HAP-1 (cell line): ENCODE data around the gene DYNLL1.
"Not testable (repeated sequence)": the region's sequence is repeated elsewhere in the genome, so short reads cannot be mapped to it uniquely, and the experiment has no call there.

Experiments
- DNase-seq, 2 experiments: peaks; one replicate each; pipeline ENCODE4 v3.0.0-alpha.2; 2016 to 2020; ENCODE audit warnings: low spot score in 2 of 2
- H3K27me3 ChIP-seq: fragments of 250-450 bp; sonication (Bioruptor Pico); 2 replicates; pipeline ENCODE4 v1.5.1; 2020; ENCODE audit warnings: low read depth, mild to moderate bottlenecking, moderate library complexity
- H3K36me3 ChIP-seq: fragments of 250-450 bp; sonication (Bioruptor Pico); replicated peaks from 2 replicates; pipeline ENCODE4 v1.5.1; 2020; ENCODE audit warnings: mild to moderate bottlenecking
- H3K4me1 ChIP-seq: fragments of 250-450 bp; sonication (Bioruptor Pico); 2 replicates; pipeline ENCODE4 v1.5.1; 2020; ENCODE audit warnings: mild to moderate bottlenecking
- H3K4me3 ChIP-seq: fragments of 250-450 bp; sonication (Bioruptor Pico); 2 replicates; pipeline ENCODE4 v1.5.1; 2020; ENCODE audit warnings: mild to moderate bottlenecking, moderate library complexity
- H3K9me3 ChIP-seq: fragments of 250-450 bp; sonication (Bioruptor Pico); 2 replicates; pipeline ENCODE4 v1.5.1; 2020; ENCODE audit warnings: mild to moderate bottlenecking, moderate library complexity
- in situ Hi-C: fragments of 300-500 bp; cut with MboI; formaldehyde crosslinking; loops from 3 replicates; pipeline ENCODE4 v1.14.3; 2020; ENCODE audit warnings: low sequenced_read_pairs, inconsistent platforms, mixed read lengths

The DYNLL1 gene

DNA sequence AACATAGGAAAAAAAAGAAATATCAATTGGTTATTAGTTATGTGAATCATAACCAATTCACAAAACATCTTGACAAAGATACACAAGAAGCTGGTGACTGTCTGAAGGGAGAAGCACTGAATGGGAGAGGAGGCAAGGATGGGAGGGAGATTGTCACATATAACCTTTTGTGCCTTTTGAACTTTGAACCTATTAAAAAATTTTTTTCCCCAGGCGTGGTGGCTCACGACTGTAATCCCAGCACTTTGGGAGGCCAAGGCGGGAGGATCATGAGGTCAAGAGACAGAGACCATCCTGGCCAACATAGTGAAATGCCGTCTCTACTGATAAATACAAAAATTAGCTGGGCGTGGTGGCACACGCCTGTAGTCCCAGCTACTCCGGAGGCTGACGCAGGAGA is 12.6 kb downstream of the DYNLL1 start:
- Histone ChIP-seq H3K4me3 (no peak overlapping the region), H3K4me1 (peaks cover 9% of the 10 kb centered on the region), H3K9me3 (no peaks in the 10 kb centered on the region), H3K27me3 (no peaks in the 10 kb centered on the region), H3K36me3 (peaks cover 34% of the 10 kb centered on the region)
- DNase-seq, result no peak
- in situ Hi-C loops, result no loop called here

DNA sequence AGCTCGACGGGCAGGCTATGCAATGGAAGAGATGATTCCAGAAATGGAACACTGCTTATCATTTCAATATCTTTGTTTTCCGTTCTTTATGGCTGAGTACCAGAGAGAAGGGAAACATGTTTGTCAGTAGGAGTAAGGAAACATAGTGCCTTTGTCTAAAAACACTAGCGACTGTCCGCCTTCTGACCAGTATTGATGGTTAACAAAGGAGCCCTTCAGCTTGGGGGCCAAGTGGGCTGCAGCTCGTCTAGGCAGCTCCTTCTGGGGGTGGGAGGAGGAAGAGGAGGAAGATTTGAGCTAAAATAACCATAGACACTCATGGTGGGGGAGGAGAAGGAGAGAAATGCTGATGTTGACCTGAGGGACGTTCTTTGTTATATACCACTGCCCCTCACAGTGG is 18.1 kb downstream of the DYNLL1 start:
- no peaks in the 10 kb centered on the region for H3K27me3 ChIP-seq
- DNase-seq, result no peak
- no peaks in the 10 kb centered on the region; the same call in 1 of the 2 replicates for H3K4me1 ChIP-seq
- no peaks in the 10 kb centered on the region for H3K9me3 ChIP-seq
- in situ Hi-C loops, result no loop called here
- no peak overlapping the region for H3K4me3 ChIP-seq
- peaks cover 42% of the 10 kb centered on the region for H3K36me3 ChIP-seq

DNA sequence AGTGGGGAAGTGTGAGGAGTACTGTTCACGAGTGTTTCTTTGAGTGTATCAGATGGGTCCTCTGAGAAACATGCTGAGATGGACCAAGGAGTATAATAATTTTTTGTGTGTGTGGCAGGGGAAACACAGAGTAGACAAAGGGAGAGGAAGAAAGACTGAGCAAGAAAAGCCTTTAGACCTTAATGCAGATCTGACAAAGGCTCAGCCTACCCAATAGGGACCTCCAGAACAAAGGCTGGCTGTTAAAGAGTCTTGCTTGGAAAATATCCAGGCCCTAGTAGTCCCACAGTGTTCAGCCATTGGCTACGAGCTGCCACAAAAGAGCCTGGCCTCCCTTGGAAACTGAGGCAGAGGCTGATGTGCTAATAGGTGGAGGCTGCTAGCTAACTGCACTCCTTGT is 19.6 kb downstream of the DYNLL1 start:
- Histone ChIP-seq H3K27me3 (no peaks in the 10 kb centered on the region), H3K4me1 (no peaks in the 10 kb centered on the region; the same call in 1 of the 2 replicates), H3K9me3 (no peaks in the 10 kb centered on the region), H3K36me3 (peaks cover 37% of the 10 kb centered on the region), H3K4me3 (no peak overlapping the region)
- in situ Hi-C loops, result no loop called here
- no peak for DNase-seq

DNA sequence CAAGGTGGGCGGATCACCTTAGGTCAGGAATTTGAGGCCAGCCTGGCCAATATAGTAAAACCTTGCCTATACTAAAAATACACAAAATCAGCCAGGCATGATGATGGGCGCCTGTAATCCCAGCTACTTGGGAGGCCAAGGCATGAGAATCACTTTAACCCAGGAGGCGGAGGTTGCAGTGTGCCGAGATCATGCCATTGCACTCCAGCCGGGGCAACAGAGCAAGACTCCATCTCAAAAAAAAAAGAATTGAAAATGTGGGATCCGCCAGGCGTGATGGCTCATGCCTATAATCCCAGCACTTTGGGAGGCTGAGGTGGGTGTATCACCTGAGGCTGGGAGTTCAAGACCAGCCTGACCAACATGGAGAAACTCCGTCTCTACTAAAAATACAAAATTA is 23.4 kb downstream of the DYNLL1 start:
- H3K27me3 ChIP-seq, in situ Hi-C loops, H3K9me3 ChIP-seq, H3K4me3 ChIP-seq, H3K4me1 ChIP-seq, DNase-seq: not testable (repeated sequence)
- H3K36me3 ChIP-seq, result peaks cover 29% of the 10 kb centered on the region

DNA sequence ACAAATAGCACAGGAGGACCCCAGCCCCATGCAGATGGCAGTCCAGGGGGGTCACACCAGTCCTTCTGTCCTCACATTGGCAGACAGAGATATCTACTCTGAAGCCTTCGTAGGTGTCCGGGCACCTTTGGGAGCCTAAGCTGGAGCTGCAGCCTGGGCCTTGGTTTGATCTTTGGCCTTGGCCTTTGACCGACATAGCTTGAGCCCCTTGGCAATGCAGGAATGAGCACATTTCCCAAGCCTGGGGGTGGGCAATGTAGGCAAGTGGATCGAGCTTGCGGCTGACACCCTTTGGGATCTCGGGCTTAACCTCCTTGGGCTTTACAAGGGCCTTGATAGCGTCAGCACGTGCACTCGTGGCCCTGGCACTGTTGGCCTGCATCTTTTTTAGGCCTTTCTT is 26.7 kb downstream of the DYNLL1 start:
- in situ Hi-C loops, result no loop called here
- Histone ChIP-seq H3K27me3 (no peaks in the 10 kb centered on the region), H3K36me3 (peaks cover 10% of the 10 kb centered on the region), H3K9me3 (no peaks in the 10 kb centered on the region), H3K4me3 (no peak overlapping the region), H3K4me1 (no peaks in the 10 kb centered on the region; the same call in 1 of the 2 replicates)
- no peak for DNase-seq

DNA sequence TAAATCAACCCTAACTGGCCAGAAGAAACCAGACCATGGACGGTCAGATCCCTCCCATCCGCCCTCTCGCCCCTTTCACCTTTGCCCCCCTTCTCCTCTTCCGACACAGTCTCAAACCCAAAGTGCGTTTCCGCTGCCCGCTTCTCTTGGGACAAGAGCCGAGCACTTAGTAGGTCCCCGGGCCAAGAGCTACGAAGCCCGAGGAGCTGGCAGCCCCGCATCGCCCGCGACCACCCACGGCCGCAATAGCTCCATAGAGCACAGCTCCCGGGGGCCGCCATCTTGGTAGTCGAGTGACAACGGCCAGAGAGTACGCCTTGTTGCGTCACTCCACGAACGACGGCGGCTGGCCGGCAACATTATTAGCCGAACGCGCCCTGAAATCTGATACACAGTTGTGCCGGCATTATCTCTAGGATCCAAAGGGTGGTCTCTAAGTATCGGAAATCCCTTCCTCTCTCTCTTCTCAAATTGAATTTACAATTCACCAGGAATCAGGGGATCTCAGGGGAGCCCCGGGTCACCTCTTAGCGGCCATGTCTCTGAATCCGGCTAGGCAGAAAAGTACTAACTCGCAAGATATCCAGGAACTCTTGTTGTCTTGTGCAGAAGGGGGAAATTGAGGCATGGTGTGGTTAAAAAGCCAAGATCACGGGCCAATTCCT is 33.1 kb downstream of the DYNLL1 start, which contains the start of gene COQ5:
TSS of gene COQ5 (minus strand) at position 298 of the 665 bp plus-strand sequence. CDS start at position 281, 17 bp downstream.
- peaks cover 4% of the 10 kb centered on the region for H3K36me3 ChIP-seq
- in situ Hi-C loops, result no loop called here
- H3K27me3 ChIP-seq, result no peaks in the 10 kb centered on the region
- peaks cover 10% of the 10 kb centered on the region for H3K4me1 ChIP-seq
- peak; percentile 84 to 92 for DNase-seq
- peak within 1 kb of the TSS; percentile 77 for H3K4me3 ChIP-seq
- H3K9me3 ChIP-seq, result no peaks in the 10 kb centered on the region

DNA sequence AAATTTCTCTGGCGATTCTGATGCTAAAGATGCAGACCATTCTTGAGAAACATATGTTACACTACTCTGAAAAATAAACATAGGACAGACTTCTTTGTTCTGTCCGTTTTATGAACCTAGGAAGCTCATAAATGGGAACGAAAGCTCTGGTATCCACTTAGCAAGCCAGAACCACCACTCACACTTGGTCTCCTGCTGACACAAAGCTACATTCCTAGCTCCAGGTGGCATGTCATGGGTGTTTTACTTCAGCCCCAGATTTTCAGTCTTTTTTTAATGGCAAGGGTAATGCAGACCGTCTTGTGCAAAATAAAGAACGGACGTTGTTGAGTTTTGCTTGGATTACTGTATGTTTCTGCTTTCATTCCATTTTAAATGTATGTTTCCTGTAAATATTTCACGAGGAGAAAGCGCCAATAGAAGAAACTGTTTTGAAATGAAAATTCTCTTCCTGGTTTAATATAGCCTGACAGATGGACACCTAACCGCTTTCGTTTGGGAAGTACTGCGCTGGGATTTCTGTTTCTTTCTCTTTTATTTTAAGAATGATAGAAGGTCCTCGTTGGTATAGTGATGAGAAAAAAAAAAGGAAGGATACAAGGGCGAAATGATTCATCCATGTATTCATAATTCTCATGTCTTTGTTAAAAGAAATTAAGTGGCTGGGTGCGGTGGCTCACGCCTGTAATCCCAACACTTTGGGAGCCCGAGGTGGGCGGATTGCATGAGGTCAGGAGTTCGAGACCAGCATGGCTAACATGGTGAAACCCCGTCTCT is 33.9 kb downstream of the DYNLL1 start:
- Histone ChIP-seq H3K4me1 (peaks cover 10% of the 10 kb centered on the region), H3K9me3 (no peaks in the 10 kb centered on the region), H3K36me3 (peaks cover 3% of the 10 kb centered on the region; the same call in 1 of the 2 replicates), H3K27me3 (no peaks in the 10 kb centered on the region), H3K4me3 (peak overlapping the region; percentile 77)
- DNase-seq, result peak; percentile 59 to 85
- in situ Hi-C loops, result no loop called here

DNA sequence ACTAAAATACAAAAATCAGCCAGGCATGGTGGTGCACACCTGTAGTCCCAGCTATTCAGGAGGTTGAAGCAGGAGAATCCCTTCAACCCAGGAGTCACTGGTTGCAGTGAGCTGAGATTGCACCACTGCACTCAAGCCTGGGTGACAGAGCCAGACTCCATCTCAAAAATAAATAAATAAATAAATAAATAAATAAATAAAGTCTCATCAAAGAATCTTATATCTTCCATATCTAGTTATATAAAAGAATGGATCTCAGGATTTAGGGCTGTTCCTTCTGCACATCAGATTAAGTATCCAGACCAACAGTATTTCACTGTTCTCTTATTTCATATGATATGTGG is 34.5 kb downstream of the DYNLL1 start:
- DNase-seq, in situ Hi-C loops, H3K36me3 ChIP-seq, H3K4me1 ChIP-seq, H3K9me3 ChIP-seq, H3K27me3 ChIP-seq: not testable (repeated sequence)
- H3K4me3 ChIP-seq, result peak overlapping the region; percentile 77

DNA sequence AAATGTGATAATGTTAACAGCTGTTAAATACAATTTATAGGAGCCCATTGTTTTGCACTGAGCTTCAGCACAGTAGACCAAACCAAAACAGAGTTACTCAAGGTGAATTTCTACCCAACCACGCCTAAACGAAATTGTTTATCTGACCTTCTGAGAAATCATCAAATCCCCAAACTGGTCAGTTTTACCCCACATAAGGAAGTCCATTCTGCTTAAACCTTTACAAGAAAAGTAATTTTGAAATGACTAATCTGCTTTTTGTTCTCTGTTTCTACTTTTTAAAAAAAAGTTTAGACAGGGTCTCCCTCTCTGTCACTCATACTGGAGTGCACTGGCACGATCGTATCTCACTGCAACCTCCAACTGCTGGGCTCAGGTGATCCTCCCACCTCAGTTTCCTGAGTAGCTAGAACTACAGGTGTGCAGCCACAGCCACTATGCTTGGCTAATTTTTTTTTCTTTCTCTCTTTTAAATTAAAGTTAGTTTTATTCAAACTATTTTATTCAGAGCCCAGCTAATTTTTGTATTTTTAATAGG is 36.9 kb downstream of the DYNLL1 start:
- in situ Hi-C loops, result no loop called here

DNA sequence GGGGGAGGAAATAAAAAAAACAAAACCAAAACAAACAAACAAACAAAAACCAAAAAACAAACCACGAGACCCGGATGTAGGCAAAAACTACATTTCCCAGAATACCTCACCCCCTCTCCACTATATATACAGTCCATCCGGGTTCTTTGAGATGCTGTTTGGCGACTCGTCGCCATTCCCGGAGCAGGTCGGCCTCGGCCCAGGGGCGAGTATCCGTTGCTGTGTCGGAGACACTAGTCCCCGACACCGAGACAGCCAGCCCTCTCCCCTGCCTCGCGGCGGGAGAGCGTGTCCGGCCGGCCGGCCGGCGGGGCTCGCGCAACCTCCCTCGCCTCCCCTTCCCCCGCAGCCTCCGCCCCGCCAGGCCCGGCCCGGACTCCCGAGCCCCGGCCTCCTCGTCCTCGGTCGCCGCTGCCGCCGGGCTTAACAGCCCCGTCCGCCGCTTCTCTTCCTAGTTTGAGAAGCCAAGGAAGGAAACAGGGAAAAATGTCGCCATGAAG is 38.3 kb downstream of the DYNLL1 start, which contains the start of gene RNF10:
TSS of gene RNF10 (plus strand) at position 154 of the 500 bp plus-strand sequence. CDS start 456 bp downstream, outside the sequence.
- in situ Hi-C loops, result no loop called here
- DNase-seq, result peak; percentile 79 to 83
- Histone ChIP-seq H3K9me3 (no peaks in the 10 kb centered on the region), H3K4me1 (peaks cover 32% of the 10 kb centered on the region), H3K36me3 (peaks cover 12% of the 10 kb centered on the region), H3K4me3 (peak within 1 kb of the TSS; percentile 67), H3K27me3 (no peaks in the 10 kb centered on the region)

More for the DNA sequence above, 36.9 kb downstream of the DYNLL1 start:
- H3K9me3 ChIP-seq, result no peaks in the 10 kb centered on the region
- no peaks in the 10 kb centered on the region for H3K27me3 ChIP-seq
- H3K4me3 ChIP-seq, result no peak overlapping the region
- peaks cover 8% of the 10 kb centered on the region for H3K36me3 ChIP-seq
- H3K4me1 ChIP-seq, result peaks cover 26% of the 10 kb centered on the region
- no peak for DNase-seq

DNA sequence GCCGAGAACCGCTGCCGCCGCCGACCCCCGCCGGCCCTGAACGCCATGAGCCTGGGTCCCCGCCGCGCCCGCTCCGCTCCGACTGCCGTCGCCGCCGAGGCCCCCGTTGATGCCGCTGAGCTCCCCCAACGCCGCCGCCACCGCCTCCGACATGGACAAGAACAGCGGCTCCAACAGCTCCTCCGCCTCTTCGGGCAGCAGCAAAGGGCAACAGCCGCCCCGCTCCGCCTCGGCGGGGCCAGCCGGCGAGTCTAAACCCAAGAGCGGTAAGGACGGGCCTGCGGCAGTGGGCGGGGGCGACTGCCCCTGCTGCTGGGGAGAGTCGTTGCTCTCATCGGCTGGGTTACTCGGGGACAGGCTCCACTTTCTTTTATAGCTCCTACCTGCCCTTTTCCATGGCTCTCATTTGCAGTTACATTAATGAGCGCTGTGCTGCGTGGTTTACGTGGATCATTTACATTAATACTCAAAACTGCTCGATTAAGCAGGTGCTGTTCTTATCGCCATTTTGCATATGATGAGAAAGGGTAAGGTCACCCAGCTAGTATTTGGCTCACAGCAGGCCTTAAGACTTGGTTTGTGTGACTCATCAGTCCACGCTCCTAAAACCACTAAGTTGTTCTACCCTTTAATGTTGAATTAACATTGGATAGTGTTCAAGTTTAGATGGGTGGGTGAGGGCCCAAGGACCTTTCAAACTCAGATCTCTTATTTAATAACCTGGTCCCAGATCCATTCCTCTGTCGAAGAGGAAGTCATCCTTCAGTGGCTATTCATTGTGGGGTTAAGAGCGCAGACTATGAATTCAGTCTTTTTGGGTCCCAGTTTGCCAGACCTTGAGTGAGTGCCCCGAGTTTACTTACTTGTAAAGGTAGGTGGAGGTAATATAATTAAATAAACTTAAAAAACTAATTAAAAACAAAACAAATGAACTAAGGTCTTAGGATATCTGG is 39.1 kb downstream of the DYNLL1 start:
- peak; percentile 44 to 72 for DNase-seq
- no peaks in the 10 kb centered on the region for H3K9me3 ChIP-seq
- in situ Hi-C loops, result no loop called here
- peaks cover 26% of the 10 kb centered on the region for H3K4me1 ChIP-seq
- H3K4me3 ChIP-seq, result peak overlapping the region; percentile 67
- H3K36me3 ChIP-seq, result peaks cover 13% of the 10 kb centered on the region
- no peaks in the 10 kb centered on the region for H3K27me3 ChIP-seq

DNA sequence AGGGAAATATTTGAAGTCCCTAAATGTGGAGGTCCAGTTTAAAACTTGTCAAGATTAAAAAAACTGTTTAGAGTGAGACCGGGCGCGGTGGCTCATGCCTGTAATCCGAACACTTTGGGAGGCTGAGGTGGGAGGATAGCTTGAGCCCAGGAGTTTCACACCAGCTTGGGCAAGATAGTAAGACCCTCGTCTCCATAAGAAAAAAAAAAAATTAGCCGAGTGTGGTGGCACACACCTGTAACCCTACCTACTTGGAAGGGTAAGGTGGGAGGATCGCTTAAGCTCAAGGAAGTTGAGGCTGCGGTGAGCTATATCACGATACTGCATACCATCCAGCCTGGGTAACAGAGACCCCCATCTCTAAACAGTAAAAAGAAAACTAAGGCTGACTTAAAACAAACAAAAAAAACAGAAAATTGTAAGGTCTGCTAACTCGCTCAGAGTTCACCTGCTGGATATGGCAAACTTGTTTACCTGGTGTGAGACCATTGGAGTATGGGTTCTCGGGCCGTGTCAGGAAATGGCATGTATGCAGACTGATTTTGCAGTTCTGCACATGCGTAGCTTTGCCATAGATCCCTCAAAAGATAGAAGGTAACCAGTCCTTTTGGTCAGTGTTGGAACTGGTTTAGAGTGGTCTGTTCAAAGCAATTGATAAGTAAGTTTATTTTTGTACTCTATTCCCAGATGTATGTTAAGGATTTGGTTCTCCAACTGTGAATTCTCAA is 40.3 kb downstream of the DYNLL1 start:
- no peak for DNase-seq
- H3K9me3 ChIP-seq, result no peaks in the 10 kb centered on the region
- in situ Hi-C loops, result no loop called here
- peaks cover 26% of the 10 kb centered on the region for H3K4me1 ChIP-seq
- H3K27me3 ChIP-seq, result no peaks in the 10 kb centered on the region
- H3K4me3 ChIP-seq, result peak overlapping the region; percentile 67
- peaks cover 13% of the 10 kb centered on the region for H3K36me3 ChIP-seq
